GM12878 (cell line): ENCODE measurements around the gene TMEM121B. TPM values are rescaled to one million over a fixed set of nuclear protein-coding genes. Genes with fewer than 3 reads are reported as not detected.

Source experiments
- BACH1 ChIP-seq: fragments of 450-650 bp; IDR thresholded peaks from 2 replicates; pipeline ENCODE4 v1.6.1; 2017; ENCODE audit warnings: mild to moderate bottlenecking, borderline replicate concordance
- EED ChIP-seq: sonication (generic); IDR thresholded peaks from 2 replicates; pipeline ENCODE4 v1.6.1; 2016; ENCODE audit warnings: antibody characterized with exemption, low read depth
- PAX8 ChIP-seq: fragments of 450-650 bp; IDR thresholded peaks from 2 replicates; pipeline ENCODE4 v1.6.1; 2017; ENCODE audit warnings: mild to moderate bottlenecking, moderate library complexity
- ZBED1 ChIP-seq: IDR thresholded peaks from 2 replicates; pipeline ENCODE4 v1.6.1; 2016; ENCODE audit warnings: borderline replicate concordance
- ZSCAN29 ChIP-seq: fragments of 450-650 bp; IDR thresholded peaks from 2 replicates; pipeline ENCODE4 v1.6.1; 2017; ENCODE audit warnings: mild to moderate bottlenecking, moderate library complexity
- polyA plus RNA-seq, 11 experiments: library from polyadenylated mRNA; depleted of rRNA in 4 of 11; unstranded in 6 of 11; stranded (reverse) in 5 of 11; fragments of >200 nt; fragmentation: Nextera tagmentation in 4 of 11; fragmentation: Illumina TruSeq in 1 of 11; extraction: Ambion mirVana in 4 of 11; extraction: Trizol in 1 of 11; gene quantifications; 1 replicate in 1 of 11; 2 replicates in 10 of 11; pipeline versions ENCODE4 v1.2.1 to v1.2.3, GENCODE V29; 2011 to 2016; ENCODE audit warnings: inconsistent platforms in 2 of 11, missing spikeins in 2 of 11, low read depth in 1 of 11
- total RNA-seq, 4 experiments: library from RNA; depleted of rRNA in 3 of 4; stranded (reverse); fragments of >200 nt in 3 of 4; fragmentation: Illumina TruSeq in 1 of 4; extraction: Trizol in 1 of 4; gene quantifications; 2 replicates each; pipeline versions ENCODE4 v1.2.1 to v1.2.3, GENCODE V29; 2013 to 2021
- TF ChIP-seq, protein P1 (sequence below): fragments of 450-650 bp; IDR thresholded peaks from 2 replicates; pipeline ENCODE4 v1.6.1; 2016; ENCODE audit warnings: mild to moderate bottlenecking
- TF ChIP-seq, protein P2 (sequence below): IDR thresholded peaks from 2 replicates; pipeline ENCODE4 v1.6.1; 2012; ENCODE audit warnings: mild to moderate bottlenecking, low read depth, low read length
- TF ChIP-seq, protein P3 (sequence below): IDR thresholded peaks from 2 replicates; pipeline ENCODE4 v1.6.1; 2011; ENCODE audit warnings: borderline replicate concordance, low read depth, mild to moderate bottlenecking, moderate library complexity, low read length; ENCODE audit not compliant: insufficient read depth, poor library complexity, severe bottlenecking
- TF ChIP-seq, protein P4 (sequence below): IDR thresholded peaks from 2 replicates; pipeline ENCODE4 v1.6.1; 2011; ENCODE audit warnings: mild to moderate bottlenecking, low read depth, low read length, moderate library complexity; ENCODE audit not compliant: insufficient replicate concordance
- TF ChIP-seq, protein P5 (sequence below): IDR thresholded peaks from 2 replicates; pipeline ENCODE4 v1.6.1; 2011; ENCODE audit warnings: borderline replicate concordance, low read depth, mild to moderate bottlenecking, moderate library complexity, mixed read lengths, low read length; ENCODE audit not compliant: insufficient read depth; ENCODE audit errors: extremely low read length
- TF ChIP-seq, protein P6 (sequence below): fragments of 450-650 bp; formaldehyde crosslinking; IDR thresholded peaks from 2 replicates; pipeline ENCODE4 v1.4.0; 2022; ENCODE audit warnings: mild to moderate bottlenecking, moderate library complexity
- TF ChIP-seq, protein P7 (sequence below): fragments of 450-650 bp; IDR thresholded peaks from 2 replicates; pipeline ENCODE4 v1.6.1; 2017; ENCODE audit warnings: antibody characterized with exemption, mild to moderate bottlenecking, moderate library complexity

TMEM121B gene
- total and polyA plus RNA-seq, 10 of the 15 experiments (the other 5 are each of a cell fraction or from before 2014, with no cell fraction given): 0.02 to 0.10 (median 0.06) TPM; not detected in 5

DNA sequence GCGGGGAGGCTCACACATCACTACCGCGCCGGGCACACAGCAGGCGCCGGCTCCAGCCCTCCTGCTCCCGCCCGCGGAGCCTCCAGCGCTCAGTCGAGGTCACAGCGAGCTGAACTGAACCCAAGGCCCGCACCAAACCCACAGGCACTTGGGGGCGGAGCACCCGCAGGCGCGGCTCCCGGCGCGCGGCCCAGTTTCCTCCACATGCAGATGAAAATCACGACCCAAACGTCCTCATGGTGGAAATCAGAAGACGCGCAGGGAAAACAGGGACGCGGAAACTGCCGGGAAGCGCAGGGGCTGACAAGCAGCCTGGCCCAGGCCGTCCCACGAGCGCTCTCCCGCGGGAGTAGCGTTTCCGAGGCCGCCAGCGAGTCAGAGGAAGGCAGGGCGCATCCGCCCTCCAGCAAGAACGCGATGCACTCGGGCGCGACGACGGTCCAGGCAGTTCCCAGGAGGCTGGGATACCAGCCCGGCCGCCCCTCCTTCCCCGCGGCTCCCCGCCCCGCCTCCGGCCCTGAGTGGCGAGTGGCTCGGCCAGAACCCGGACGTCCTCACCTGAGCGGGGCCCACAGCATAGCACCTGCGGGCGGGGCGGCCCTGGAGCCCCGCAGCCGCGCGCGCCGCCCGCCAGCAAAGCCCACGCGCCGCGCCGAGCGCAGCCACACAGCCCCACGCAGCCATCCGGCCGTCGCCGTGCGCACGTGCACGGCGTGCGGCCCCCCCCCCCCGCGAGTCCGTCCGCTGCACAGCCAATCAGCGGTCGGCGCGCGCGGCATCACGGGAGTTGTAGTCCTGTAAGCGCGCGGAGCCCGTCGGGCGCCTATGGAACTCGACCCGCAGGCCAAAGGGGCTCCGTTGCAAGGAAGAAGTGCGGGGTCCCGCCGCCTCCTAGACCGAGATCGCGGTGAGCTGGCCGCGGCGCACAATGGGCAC is 37.7 kb upstream of the TMEM121B start, which contains the start of gene HDHD5 (continued):
- TF ChIP-seq, protein P1, sequence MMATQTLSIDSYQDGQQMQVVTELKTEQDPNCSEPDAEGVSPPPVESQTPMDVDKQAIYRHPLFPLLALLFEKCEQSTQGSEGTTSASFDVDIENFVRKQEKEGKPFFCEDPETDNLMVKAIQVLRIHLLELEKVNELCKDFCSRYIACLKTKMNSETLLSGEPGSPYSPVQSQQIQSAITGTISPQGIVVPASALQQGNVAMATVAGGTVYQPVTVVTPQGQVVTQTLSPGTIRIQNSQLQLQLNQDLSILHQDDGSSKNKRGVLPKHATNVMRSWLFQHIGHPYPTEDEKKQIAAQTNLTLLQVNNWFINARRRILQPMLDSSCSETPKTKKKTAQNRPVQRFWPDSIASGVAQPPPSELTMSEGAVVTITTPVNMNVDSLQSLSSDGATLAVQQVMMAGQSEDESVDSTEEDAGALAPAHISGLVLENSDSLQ: no peak
- peak; percentile 42; the same call in 1 of the 2 replicates for TF ChIP-seq EED
- TF ChIP-seq, protein P2, sequence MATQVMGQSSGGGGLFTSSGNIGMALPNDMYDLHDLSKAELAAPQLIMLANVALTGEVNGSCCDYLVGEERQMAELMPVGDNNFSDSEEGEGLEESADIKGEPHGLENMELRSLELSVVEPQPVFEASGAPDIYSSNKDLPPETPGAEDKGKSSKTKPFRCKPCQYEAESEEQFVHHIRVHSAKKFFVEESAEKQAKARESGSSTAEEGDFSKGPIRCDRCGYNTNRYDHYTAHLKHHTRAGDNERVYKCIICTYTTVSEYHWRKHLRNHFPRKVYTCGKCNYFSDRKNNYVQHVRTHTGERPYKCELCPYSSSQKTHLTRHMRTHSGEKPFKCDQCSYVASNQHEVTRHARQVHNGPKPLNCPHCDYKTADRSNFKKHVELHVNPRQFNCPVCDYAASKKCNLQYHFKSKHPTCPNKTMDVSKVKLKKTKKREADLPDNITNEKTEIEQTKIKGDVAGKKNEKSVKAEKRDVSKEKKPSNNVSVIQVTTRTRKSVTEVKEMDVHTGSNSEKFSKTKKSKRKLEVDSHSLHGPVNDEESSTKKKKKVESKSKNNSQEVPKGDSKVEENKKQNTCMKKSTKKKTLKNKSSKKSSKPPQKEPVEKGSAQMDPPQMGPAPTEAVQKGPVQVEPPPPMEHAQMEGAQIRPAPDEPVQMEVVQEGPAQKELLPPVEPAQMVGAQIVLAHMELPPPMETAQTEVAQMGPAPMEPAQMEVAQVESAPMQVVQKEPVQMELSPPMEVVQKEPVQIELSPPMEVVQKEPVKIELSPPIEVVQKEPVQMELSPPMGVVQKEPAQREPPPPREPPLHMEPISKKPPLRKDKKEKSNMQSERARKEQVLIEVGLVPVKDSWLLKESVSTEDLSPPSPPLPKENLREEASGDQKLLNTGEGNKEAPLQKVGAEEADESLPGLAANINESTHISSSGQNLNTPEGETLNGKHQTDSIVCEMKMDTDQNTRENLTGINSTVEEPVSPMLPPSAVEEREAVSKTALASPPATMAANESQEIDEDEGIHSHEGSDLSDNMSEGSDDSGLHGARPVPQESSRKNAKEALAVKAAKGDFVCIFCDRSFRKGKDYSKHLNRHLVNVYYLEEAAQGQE: 0 out of 2 replicates have a peak, but pooled peaks have one; percentile 18
- TF ChIP-seq PAX8: no peak
- TF ChIP-seq, protein P3, sequence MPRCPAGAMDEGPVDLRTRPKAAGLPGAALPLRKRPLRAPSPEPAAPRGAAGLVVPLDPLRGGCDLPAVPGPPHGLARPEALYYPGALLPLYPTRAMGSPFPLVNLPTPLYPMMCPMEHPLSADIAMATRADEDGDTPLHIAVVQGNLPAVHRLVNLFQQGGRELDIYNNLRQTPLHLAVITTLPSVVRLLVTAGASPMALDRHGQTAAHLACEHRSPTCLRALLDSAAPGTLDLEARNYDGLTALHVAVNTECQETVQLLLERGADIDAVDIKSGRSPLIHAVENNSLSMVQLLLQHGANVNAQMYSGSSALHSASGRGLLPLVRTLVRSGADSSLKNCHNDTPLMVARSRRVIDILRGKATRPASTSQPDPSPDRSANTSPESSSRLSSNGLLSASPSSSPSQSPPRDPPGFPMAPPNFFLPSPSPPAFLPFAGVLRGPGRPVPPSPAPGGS: no peak
- no peak for TF ChIP-seq ZSCAN29
- TF ChIP-seq, protein P4, sequence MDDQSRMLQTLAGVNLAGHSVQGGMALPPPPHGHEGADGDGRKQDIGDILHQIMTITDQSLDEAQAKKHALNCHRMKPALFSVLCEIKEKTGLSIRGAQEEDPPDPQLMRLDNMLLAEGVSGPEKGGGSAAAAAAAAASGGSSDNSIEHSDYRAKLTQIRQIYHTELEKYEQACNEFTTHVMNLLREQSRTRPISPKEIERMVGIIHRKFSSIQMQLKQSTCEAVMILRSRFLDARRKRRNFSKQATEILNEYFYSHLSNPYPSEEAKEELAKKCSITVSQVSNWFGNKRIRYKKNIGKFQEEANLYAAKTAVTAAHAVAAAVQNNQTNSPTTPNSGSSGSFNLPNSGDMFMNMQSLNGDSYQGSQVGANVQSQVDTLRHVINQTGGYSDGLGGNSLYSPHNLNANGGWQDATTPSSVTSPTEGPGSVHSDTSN: no peak
- TF ChIP-seq ZBED1: no peak
- TF ChIP-seq, protein P5, sequence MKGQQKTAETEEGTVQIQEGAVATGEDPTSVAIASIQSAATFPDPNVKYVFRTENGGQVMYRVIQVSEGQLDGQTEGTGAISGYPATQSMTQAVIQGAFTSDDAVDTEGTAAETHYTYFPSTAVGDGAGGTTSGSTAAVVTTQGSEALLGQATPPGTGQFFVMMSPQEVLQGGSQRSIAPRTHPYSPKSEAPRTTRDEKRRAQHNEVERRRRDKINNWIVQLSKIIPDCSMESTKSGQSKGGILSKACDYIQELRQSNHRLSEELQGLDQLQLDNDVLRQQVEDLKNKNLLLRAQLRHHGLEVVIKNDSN: peak; percentile 65
- TF ChIP-seq, protein P6, sequence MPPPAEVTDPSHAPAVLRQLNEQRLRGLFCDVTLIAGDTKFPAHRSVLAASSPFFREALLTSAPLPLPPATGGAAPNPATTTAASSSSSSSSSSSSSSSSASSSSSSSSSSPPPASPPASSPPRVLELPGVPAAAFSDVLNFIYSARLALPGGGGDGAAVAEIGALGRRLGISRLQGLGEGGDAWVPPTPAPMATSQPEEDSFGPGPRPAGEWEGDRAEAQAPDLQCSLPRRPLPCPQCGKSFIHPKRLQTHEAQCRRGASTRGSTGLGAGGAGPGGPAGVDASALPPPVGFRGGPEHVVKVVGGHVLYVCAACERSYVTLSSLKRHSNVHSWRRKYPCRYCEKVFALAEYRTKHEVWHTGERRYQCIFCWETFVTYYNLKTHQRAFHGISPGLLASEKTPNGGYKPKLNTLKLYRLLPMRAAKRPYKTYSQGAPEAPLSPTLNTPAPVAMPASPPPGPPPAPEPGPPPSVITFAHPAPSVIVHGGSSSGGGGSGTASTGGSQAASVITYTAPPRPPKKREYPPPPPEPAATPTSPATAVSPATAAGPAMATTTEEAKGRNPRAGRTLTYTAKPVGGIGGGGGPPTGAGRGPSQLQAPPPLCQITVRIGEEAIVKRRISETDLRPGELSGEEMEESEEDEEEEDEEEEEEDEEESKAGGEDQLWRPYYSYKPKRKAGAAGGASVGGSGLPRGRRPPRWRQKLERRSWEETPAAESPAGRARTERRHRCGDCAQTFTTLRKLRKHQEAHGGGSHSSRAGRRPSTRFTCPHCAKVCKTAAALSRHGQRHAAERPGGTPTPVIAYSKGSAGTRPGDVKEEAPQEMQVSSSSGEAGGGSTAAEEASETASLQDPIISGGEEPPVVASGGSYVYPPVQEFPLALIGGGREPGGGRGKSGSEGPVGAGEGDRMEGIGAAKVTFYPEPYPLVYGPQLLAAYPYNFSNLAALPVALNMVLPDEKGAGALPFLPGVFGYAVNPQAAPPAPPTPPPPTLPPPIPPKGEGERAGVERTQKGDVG (CRISPR knock-in tag): no peak
- TF ChIP-seq, protein P7, sequence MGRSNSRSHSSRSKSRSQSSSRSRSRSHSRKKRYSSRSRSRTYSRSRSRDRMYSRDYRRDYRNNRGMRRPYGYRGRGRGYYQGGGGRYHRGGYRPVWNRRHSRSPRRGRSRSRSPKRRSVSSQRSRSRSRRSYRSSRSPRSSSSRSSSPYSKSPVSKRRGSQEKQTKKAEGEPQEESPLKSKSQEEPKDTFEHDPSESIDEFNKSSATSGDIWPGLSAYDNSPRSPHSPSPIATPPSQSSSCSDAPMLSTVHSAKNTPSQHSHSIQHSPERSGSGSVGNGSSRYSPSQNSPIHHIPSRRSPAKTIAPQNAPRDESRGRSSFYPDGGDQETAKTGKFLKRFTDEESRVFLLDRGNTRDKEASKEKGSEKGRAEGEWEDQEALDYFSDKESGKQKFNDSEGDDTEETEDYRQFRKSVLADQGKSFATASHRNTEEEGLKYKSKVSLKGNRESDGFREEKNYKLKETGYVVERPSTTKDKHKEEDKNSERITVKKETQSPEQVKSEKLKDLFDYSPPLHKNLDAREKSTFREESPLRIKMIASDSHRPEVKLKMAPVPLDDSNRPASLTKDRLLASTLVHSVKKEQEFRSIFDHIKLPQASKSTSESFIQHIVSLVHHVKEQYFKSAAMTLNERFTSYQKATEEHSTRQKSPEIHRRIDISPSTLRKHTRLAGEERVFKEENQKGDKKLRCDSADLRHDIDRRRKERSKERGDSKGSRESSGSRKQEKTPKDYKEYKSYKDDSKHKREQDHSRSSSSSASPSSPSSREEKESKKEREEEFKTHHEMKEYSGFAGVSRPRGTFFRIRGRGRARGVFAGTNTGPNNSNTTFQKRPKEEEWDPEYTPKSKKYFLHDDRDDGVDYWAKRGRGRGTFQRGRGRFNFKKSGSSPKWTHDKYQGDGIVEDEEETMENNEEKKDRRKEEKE: no peak
- TF ChIP-seq BACH1: peak; percentile 95
